GM11168 (cell line): Measurements from ENCODE around the gene SLC25A19.
"Not testable (repeated sequence)": the region's sequence is repeated elsewhere in the genome, so short reads cannot be mapped to it uniquely, and the experiment has no call there.

Experiments
- in situ Hi-C: fragments of 300-500 bp; cut with MboI; formaldehyde crosslinking; loops from one replicate; pipeline ENCODE4 v1.12.0; 2022; ENCODE audit warnings: low sequenced_read_pairs; ENCODE audit not compliant: unreplicated experiment

Gene SLC25A19

DNA sequence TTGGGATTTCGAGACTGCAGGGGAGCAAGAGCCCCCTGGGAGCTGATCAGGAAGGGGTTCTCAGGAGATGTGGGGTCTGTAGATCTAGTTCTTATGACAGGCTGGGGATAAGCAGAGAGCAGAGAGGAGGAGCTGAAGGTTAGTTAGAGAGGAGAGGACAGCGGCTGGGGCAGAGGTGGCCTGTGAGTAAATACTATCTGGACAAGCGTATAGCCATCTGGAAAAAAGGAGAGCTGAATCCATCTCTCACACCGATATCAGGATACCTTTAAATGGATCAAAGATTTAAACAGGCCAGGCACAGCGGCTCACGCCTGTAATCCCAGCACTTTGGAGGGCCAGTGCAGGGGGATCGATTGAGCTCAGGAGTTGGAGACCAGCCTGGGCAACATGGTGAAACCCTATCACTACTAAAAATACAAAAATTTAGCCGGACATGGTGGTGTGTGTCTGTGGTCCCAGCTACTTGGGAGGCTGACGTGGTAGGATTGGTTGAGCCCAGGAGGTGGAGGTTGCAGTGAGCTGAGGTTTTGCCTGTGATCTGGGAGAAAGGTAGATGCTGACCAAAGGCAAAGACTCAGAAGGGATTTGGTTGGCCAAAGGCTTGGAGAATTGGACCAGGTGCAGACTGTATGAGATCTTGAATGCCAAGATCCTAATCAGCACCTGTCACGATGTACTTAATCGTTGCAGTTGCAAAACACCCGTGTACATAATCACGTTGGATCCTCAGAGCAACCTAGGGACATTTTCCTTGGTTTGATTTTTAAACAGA is 18.9 kb upstream of the SLC25A19 start:
- in situ Hi-C loops, result no loop called here

GRCh38 chr17:75301502-75302206 is 12.4 kb upstream of the SLC25A19 start:
- in situ Hi-C loops, result no loop called here

DNA sequence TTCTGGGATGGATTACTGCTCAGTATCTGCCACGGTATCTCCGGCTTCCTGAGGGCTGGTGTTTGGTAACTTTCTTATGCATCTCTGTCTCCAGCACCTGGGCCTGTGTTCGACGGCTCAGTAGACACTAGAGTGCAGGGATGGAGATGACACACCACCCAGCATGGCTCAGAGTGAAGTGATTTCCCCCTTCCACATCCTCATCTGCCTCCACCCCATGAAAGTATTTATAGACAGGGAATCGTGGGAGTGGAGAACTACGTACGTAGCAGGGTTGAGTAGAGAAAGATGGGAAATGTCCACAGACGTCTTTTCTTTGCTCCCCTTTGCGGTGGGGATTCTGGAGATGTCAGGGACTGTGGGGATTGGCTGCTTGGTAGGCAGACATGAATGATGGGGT is 11.8 kb upstream of the SLC25A19 start:
- in situ Hi-C loops, result no loop called here

- in situ Hi-C loops, result no loop called here
These were observed 11.0 kb upstream of the SLC25A19 start for GRCh38 chr17:75300280-75300679.

- in situ Hi-C loops, result no loop called here
These were observed 6.2 kb upstream of the SLC25A19 start for GRCh38 chr17:75295201-75296158.

- in situ Hi-C loops, result not testable (repeated sequence)
These were observed 3.7 kb upstream of the SLC25A19 start for GRCh38 chr17:75292810-75293448.

DNA sequence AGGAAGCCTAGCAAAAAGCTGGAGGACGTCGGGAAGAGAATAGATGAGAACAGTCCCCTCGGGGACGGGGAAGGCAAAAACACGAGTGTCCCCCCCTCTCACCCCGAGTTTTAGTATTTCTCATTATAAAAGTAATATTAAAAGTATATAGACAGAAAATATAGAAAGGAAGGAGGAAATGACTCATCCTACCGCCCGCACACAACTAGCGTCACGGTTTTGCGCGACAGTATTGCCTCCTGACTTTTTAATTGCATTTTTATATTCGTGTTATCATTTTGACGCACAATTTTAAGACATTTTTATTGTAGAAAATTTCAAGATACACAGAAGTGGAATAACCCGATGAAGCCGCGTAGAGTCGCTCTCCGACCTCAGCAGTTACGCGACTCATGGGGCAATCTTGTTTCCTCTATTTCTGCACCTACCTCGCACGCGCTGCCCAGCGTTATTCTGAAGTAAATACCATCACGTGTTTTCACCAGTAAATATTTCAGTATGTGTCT is 652 bp upstream of the SLC25A19 start:
- in situ Hi-C loops, result no loop called here

DNA sequence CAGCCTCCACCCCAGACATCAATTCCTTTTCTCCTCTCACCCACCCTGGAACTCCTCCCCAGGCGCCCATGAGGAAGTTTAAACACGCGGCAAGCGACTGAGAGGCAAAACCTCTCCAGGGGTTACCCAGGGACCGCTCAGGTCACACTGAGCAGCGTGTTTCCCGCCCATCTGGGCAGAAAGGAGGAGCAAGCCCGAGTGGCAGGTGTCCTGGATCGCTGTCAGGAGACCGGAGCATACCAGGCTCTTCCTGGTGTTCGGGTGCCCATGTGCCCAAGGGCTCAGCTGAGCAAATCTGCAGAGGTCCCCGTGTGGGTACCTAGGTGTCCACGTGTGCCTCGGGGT is 491 bp downstream of the SLC25A19 start:
- in situ Hi-C loops, result no loop called here

DNA sequence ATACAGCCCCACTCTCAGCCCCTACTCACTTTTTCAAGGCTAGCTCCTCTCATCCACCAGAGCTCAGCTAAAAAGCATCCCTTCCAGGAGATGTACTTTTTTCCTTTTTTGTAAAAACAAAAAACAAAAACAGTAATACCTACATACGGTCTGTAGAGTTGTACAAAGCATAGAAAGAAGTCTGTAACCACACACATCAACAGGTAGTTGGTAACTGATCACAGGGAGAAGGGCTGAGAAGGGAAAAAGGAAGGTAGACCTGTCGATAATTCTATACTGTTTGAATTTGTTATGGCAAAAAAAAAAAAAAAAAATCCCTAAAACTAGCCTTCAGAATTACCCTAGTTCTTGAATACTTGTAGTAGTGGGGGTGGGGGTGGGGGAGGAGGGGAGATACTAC is 874 bp downstream of the SLC25A19 start:
- in situ Hi-C loops, result no loop called here

DNA sequence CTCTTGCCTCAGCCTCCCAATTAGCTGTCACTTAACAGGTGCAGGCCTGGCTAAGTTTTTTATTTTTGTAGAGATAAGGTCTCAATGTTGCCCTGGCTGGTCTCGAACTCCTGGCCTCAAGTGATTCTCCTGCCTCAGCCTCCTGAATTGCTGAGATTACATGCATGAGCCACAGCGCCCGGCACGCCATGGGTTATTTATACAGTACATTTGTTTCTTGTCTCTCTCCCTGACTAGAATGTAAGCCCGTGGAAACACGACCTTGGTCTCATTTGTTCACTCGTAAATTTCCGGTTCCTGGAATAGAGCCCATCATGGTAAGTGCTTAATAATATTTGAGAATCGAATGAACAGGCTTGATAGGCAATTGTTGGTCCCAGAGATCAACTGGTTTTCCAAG is 2.0 kb downstream of the SLC25A19 start:
- in situ Hi-C loops, result no loop called here

- in situ Hi-C loops, result no loop called here
These were observed 4.1 kb downstream of the SLC25A19 start for GRCh38 chr17:75285123-75285522.

DNA sequence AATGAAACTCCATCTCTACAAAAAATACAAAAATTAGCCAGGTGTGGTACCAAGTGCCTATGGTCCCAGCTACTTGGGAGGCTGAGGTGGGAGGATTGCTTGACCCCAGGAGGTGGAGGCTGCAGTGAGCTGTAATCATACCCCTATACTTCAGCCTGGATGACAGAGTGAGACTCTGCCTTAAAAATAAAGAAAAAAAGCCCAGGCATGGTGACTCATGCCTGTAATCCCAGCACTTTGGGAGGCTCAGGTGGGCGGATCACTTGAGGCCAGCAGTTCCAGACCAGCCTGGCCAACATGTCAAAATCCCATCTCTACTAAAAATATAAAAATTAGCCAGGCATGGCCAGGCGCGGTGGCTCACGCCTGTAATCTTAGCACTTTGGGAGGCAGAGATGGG is 9.0 kb downstream of the SLC25A19 start:
- in situ Hi-C loops, result not testable (repeated sequence)

DNA sequence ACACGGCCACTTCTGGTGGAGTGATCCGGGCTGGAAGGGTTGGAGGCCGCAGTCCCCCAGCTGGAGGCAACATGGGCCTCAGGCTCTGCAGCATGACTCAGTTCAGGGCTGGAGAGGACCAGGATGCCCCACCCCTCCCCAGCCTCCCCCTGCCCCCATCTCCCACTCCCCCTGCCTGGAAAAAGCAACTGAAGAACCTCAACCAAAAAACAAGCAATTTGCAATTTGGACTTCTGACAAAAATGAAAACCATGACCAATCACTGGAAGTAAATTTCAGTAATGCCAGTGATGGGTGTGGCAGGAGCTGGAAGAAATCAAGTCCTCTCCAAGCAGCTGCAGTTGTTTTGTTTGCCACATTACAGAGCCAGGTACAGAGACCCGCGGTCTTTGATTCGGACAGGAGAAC is 11.6 kb downstream of the SLC25A19 start:
- in situ Hi-C loops, result no loop called here

DNA sequence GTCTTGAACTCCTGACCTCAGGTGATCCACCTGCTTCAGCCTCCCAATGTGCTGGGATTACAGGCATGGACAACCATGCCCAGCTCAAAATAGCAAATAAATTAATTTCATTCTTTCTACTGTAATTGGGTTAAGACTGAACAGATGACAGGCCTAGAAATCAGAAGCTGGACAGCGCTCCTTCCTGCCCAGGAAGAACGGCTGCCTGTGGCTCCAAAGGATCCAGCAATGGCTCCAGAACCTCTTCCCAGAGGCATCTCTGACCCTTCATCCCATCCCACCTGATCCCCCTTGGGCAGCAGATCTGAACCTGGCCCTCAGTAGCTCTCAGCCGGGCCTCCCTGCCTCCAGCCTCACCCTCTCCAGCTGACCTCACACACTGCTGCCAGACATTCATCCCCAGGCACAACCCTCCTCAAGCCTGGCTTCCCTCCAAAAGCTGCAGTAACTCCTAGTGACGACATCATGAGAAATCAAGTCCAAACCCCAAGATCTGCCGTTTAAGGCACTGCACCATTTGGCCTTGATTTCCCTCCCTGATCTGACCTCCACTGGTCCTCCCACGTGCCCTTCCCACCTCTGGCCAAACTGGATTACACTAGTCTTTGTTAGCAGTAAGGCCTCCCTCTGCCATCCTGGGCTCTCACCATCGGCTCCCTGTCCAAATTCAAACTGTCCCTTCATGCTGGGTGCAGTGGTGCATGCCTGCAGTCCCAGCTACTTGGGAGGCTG is 15.1 kb downstream of the SLC25A19 start:
- in situ Hi-C loops, result no loop called here

GRCh38 chr17:75272848-75273184 is 16.4 kb downstream of the SLC25A19 start:
- in situ Hi-C loops, result no loop called here

GRCh38 chr17:75271955-75272847 is 17.0 kb downstream of the SLC25A19 start:
- in situ Hi-C loops, result no loop called here

- in situ Hi-C loops, result no loop called here
These were observed 17.8 kb downstream of the SLC25A19 start for GRCh38 chr17:75271233-75271954.

- in situ Hi-C loops, result no loop called here
These were observed 18.3 kb downstream of the SLC25A19 start, which contains the start of gene MIF4GD for GRCh38 chr17:75270966-75271232. Gene MIF4GD, minus strand, starts transcription at chr17:75271231. Its CDS starts 1,036 bp downstream, at chr17:75270195.
